Hepatocyte (in vitro differentiated cells): ENCODE data around the gene LDLRAD3.

Source experiments
- CTCF ChIP-seq: fragments of 200-600 bp; sonication (generic); IDR thresholded peaks from 2 replicates; pipeline ENCODE4 v1.5.1; 2016; ENCODE audit warnings: antibody characterized with exemption, mild to moderate bottlenecking; ENCODE audit not compliant: poor library complexity
- EZH2 ChIP-seq: fragments of 200-600 bp; sonication (generic); IDR thresholded peaks from 2 replicates; pipeline ENCODE4 v1.6.1; 2016; ENCODE audit warnings: antibody characterized with exemption, mild to moderate bottlenecking, borderline replicate concordance
- EZH2phosphoT487 ChIP-seq: fragments of 200-600 bp; sonication (generic); IDR thresholded peaks from one replicate; pipeline ENCODE4 v1.6.1; 2018; ENCODE audit warnings: antibody characterized with exemption, mild to moderate bottlenecking, low read depth, moderate library complexity; ENCODE audit not compliant: unreplicated experiment, severe bottlenecking

GRCh38 chr11:35914816-35915215 is 29.0 kb upstream of the LDLRAD3 start:
- TF ChIP-seq CTCF (no peak), EZH2 (no peak), EZH2phosphoT487 (no peak)
